Cardiac fibroblast (primary cell): ENCODE results near the gene C20orf204.

Source experiments
- DNase-seq, 2 donors: peaks; one replicate each; pipeline versions ENCODE4 v3.0.0 to v3.0.0-alpha.2; 2010; ENCODE audit warnings: low read depth in 2 of 2
- H3K4me3 ChIP-seq, 2 donors: replicated peaks in 1 of 2; 1 replicate in 1 of 2; 2 replicates in 1 of 2; pipeline ENCODE4 v1.5.1; 2011; ENCODE audit warnings: low read depth in 2 of 2, low read length in 2 of 2, mild to moderate bottlenecking in 2 of 2, moderate library complexity in 1 of 2
- CTCF ChIP-seq: IDR thresholded peaks from one replicate; pipeline ENCODE4 v1.5.1; 2011; ENCODE audit warnings: low read depth, mild to moderate bottlenecking, low read length, inconsistent platforms

The C20orf204 gene

GRCh38 chr20:64056889-64057627 lies 21.1 kb downstream of the C20orf204 start:
- no peak for TF ChIP-seq CTCF
- H3K4me3 ChIP-seq: no peak overlapping the region
- DNase-seq: no peak

GRCh38 chr20:64057628-64058498 lies 21.9 kb downstream of the C20orf204 start:
- DNase-seq: peak; percentile 61 to 74
- peak; percentile 90 for TF ChIP-seq CTCF
- H3K4me3 ChIP-seq: no peak overlapping the region

GRCh38 chr20:64058536-64058935 lies 22.6 kb downstream of the C20orf204 start:
- DNase-seq: peak in 1 of 2 donors; percentile 50
- no peak overlapping the region for H3K4me3 ChIP-seq
- no peak for TF ChIP-seq CTCF

GRCh38 chr20:64062276-64062595 lies 26.3 kb downstream of the C20orf204 start:
- no peak for TF ChIP-seq CTCF

GRCh38 chr20:64062596-64063388 lies 26.8 kb downstream of the C20orf204 start, which contains the start of gene TCEA2:
TCEA2 (plus strand) TSS chr20:64063198; CDS start chr20:64063313, 115 bp downstream.
- DNase-seq: peak; percentile 96 to 97
- TF ChIP-seq CTCF: no peak
- H3K4me3 ChIP-seq: peak within 1 kb of the TSS; percentile 84 to 96

More at GRCh38 chr20:64062276-64062595, 26.3 kb downstream of the C20orf204 start:
- no peak for DNase-seq
- H3K4me3 ChIP-seq: peak overlapping the region; percentile 53 to 60

GRCh38 chr20:64063389-64064144 lies 27.6 kb downstream of the C20orf204 start:
- TF ChIP-seq CTCF: no peak
- no peak for DNase-seq
- H3K4me3 ChIP-seq: peak overlapping the region; percentile 84 to 96
